DMS 273 (cell line): ENCODE data around the gene FARS2.

Source experiments
- DNase-seq: peaks from one replicate; lab custom pipeline; 2025; ENCODE audit not compliant: unreplicated experiment; lab: John Stamatoyannopoulos, UW

Gene FARS2

GRCh38 chr6:5817869-5818268 lies 556.6 kb downstream of the FARS2 start:
- DNase-seq = no peak

GRCh38 chr6:5818959-5819358 lies 557.6 kb downstream of the FARS2 start:
- DNase-seq = no peak
